ENCODE measurements around the gene IFNG. TPM values are rescaled to one million over a fixed set of nuclear protein-coding genes. Genes with fewer than 3 reads are reported as not detected.

Gene IFNG
- total RNA-seq, 1 donor from 2014 or later = not detected

- no peak overlapping the region for H3K4me3 ChIP-seq
- no peak for TF ChIP-seq CTCF (IDR thresholded peaks at IDR 0.05)
- DNase-seq (ENCODE audit: low spot score in 2 of 2) = no peak
- no peaks in the 10 kb centered on the region for H3K27me3 ChIP-seq
- H3K27ac ChIP-seq = no peak overlapping the region
- no peaks in the 10 kb centered on the region for H3K36me3 ChIP-seq
- intact Hi-C loops (cut with DNase I) = no loop called here
- H3K9me3 ChIP-seq = no peaks in the 10 kb centered on the region
- no peaks in the 10 kb centered on the region for H3K4me1 ChIP-seq
Observed at GRCh38 chr12:68114606-68115005, 44.9 kb downstream of the IFNG start.

DNA sequence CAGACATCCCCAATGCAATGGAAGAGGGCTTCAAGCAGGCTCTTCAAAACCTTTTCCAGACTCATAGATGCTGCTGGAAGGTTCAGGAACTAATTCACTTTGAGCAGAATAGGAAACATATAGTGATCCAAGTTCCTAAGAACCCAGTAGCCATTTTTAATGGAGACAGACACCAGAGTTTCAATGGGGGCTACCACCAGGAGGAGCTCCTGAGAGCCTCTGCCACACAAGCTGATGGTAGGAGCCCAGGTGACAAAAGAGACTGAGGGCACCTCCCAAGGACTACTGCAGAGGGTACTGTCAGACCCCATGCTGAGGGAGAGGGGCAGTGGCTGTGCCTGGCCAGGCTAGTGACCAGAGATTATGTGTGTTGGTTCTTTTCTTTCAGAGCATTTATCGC is 45.9 kb downstream of the IFNG start:
- intact Hi-C loops (cut with DNase I) = no loop called here
- no peak overlapping the region for H3K4me3 ChIP-seq
- H3K27me3 ChIP-seq = no peaks in the 10 kb centered on the region
- DNase-seq (ENCODE audit: low spot score in 2 of 2) = no peak
- no peaks in the 10 kb centered on the region for H3K36me3 ChIP-seq
- no peak for TF ChIP-seq CTCF (IDR thresholded peaks at IDR 0.05)
- H3K9me3 ChIP-seq = no peaks in the 10 kb centered on the region
- no peaks in the 10 kb centered on the region for H3K4me1 ChIP-seq
- no peak overlapping the region for H3K27ac ChIP-seq

DNA sequence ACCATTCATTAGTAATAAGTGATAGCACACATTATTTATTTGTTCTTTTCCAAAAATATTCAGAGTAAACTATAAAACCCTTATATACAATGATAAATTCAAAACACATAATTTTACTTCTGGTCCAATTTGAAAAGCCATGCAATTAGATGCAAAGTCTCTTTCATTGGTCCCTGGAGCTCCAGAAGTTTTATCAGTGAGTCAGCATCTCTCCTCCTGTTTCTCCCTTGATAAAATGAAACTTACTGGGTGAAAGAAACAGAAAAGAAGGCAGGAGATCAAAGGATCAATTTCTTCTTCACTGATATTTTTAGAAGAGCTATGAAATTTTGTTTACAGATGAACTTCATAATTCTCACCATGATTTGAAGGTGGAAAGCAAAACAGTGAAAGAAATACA is 47.5 kb downstream of the IFNG start:
- Histone ChIP-seq H3K27me3 (no peaks in the 10 kb centered on the region), H3K4me1 (no peaks in the 10 kb centered on the region), H3K4me3 (no peak overlapping the region), H3K9me3 (no peaks in the 10 kb centered on the region), H3K36me3 (no peaks in the 10 kb centered on the region), H3K27ac (no peak overlapping the region)
- intact Hi-C loops (cut with DNase I) = no loop called here
- DNase-seq (ENCODE audit: low spot score in 2 of 2) = no peak
- no peak for TF ChIP-seq CTCF (IDR thresholded peaks at IDR 0.05)

DNA sequence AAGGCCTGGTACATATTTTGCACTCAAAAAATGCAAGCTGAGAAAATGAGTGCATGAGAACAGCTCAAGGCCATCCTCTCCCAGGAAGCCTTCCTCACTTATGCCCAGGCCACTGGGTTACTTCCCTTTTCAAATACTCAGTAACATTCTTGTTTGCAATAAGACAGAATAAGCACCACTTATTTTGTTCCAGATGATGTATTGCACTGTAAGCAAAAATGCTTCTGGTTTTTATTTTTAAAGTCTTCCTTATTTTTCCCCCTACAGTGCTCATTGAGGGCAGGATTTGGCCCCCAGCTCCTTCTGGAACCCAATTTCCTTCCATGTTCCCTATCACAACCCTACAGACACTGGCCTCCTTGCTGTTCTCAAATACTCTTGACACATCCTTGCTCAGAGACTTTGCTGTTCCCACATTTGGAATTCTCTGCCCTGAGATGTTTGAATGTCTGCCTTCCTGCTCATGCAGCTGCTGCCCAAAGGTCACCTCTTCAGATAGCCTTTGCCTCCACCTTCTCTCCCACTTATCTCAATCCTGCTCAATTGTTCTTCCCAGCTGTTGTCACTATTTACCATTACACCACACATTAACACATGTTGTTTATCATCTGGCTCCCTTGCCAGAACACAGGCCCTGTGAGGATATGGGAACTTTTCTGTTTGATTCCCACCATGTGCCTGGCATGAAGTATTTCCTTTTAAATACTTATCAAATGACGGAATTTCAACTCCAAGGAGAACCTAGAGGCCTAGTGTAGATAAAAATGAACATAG is 49.9 kb downstream of the IFNG start:
- Histone ChIP-seq H3K27me3 (no peaks in the 10 kb centered on the region), H3K9me3 (no peaks in the 10 kb centered on the region), H3K27ac (no peak overlapping the region), H3K36me3 (no peaks in the 10 kb centered on the region), H3K4me3 (no peak overlapping the region), H3K4me1 (no peaks in the 10 kb centered on the region)
- no peak for TF ChIP-seq CTCF (IDR thresholded peaks at IDR 0.05)
- intact Hi-C loops (cut with DNase I) = no loop called here
- no peak for DNase-seq (ENCODE audit: low spot score in 2 of 2)

DNA sequence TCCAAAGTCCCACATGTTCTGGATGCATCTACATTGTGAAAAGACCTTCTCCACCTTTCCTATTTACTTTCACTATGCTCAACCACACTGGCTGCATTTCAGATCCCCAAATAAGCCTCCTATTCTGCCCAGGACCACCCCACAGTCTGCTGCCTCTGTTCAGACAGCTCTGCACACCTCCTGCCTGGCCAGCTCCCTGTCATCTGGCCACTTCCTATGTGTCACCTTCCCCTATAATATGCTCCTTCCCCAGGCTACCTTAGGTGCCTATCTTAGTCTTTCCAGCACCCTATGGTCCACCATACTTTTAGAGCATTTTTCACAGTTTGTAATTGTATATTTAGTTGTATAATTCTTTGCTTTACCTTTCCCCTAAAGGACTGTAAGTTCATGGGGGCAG is 50.5 kb downstream of the IFNG start:
- Histone ChIP-seq H3K4me1 (no peaks in the 10 kb centered on the region), H3K27me3 (no peaks in the 10 kb centered on the region), H3K4me3 (no peak overlapping the region), H3K27ac (no peak overlapping the region), H3K9me3 (no peaks in the 10 kb centered on the region), H3K36me3 (no peaks in the 10 kb centered on the region)
- DNase-seq (ENCODE audit: low spot score in 2 of 2) = no peak
- no peak for TF ChIP-seq CTCF (IDR thresholded peaks at IDR 0.05)
- intact Hi-C loops (cut with DNase I) = no loop called here

GRCh38 chr12:68106660-68107059 is 52.9 kb downstream of the IFNG start:
- DNase-seq (ENCODE audit: low spot score in 2 of 2) = no peak
- no peaks in the 10 kb centered on the region for H3K27me3 ChIP-seq
- no peaks in the 10 kb centered on the region for H3K4me1 ChIP-seq
- no peaks in the 10 kb centered on the region for H3K9me3 ChIP-seq
- no peak for TF ChIP-seq CTCF (IDR thresholded peaks at IDR 0.05)
- H3K4me3 ChIP-seq = no peak overlapping the region
- H3K36me3 ChIP-seq = no peaks in the 10 kb centered on the region
- intact Hi-C loops (cut with DNase I) = no loop called here
- no peak overlapping the region for H3K27ac ChIP-seq
